Activated CD8-positive, alpha-beta T cell treated with anti-CD3 and anti-CD28 coated beads for 36 hours (primary cell): Measurements from ENCODE around the gene DLX1. TPM values are rescaled to one million over a fixed set of nuclear protein-coding genes. Genes with fewer than 3 reads are reported as not detected.

Experiments
- ATAC-seq: fragments of 200-7000 bp; cut with Tn5 transposase; one replicate; pipeline ENCODE4 v1.10.0; 2021; ENCODE audit warnings: mild to moderate bottlenecking, moderate library complexity
- CTCF ChIA-PET: fragments of 350-600 bp; sonication (Branson Sonifier 250); formaldehyde crosslinking; loops from one replicate; lab custom pipeline; 2021; ENCODE audit warnings: antibody characterized with exemption; lab: Charles Lee
- POLR2A ChIA-PET: fragments of 350-600 bp; sonication (Branson Sonifier 250); formaldehyde crosslinking; loops from one replicate; lab custom pipeline; 2021; ENCODE audit warnings: antibody characterized with exemption; lab: Charles Lee
- DNase-seq: peaks from one replicate; pipeline ENCODE4 v3.0.0-alpha.2; 2020
- H3K27ac Mint-ChIP-seq: one replicate; pipeline ENCODE4 v1.8.0; 2021; ENCODE audit warnings: mild to moderate bottlenecking, mixed read lengths
- H3K27me3 Mint-ChIP-seq: one replicate; pipeline ENCODE4 v1.8.0; 2021; ENCODE audit warnings: mixed read lengths
- H3K36me3 Mint-ChIP-seq: one replicate; pipeline ENCODE4 v1.8.0; 2021; ENCODE audit warnings: low read depth, mixed read lengths
- H3K4me1 Mint-ChIP-seq: one replicate; pipeline ENCODE4 v1.8.0; 2021; ENCODE audit warnings: low read depth, mixed read lengths
- H3K4me3 Mint-ChIP-seq: one replicate; pipeline ENCODE4 v1.8.0; 2021; ENCODE audit warnings: mild to moderate bottlenecking, moderate library complexity, mixed read lengths
- H3K9me3 Mint-ChIP-seq: one replicate; pipeline ENCODE4 v1.8.0; 2021; ENCODE audit warnings: mixed read lengths
- intact Hi-C: fragments of 100-400 bp; cut with micrococcal nuclease; formaldehyde crosslinking; loops from one replicate; pipeline ENCODE4 v1.10.0; 2022
- total RNA-seq, 2 experiments: library from RNA; stranded (reverse); gene quantifications; one replicate each; pipeline ENCODE4 v1.2.3, GENCODE V29; 2021
- TF ChIP-seq, protein P1 (sequence below): fragments of 200-600 bp; IDR thresholded peaks from one replicate; pipeline ENCODE4 v1.8.0; 2022; ENCODE audit warnings: antibody characterized with exemption, mild to moderate bottlenecking

DLX1 gene
- total RNA-seq, 2 experiments from 2014 or later = not detected

DNA sequence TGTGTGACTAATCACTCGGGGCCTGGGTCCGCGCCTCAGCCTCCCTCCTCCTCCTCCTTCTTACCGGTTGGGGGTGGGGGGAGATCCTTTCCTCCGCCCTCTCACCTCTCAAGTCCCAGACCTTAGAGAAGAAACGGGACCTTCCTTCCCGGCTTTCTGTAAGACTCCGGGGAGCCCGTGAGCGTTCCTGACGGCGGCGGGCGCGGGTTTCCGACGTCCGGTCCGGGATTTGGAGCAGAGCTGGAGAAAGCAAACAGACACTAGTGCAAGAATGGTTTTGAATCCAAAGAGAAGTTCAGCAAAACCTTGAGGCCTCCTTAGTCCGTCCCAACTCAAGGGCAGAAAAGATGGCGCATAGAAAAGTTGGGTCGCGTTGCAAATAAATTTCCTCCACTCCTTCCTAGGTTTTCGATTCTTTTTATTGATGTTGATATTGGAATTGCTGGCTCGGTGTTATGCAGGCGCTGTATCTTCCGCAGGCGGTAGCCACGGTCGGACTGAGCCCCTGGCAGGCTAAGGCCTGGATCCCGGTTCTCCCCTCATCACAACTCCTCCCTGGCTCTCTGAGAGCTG lies 2.0 kb downstream of the DLX1 start:
- Mint-ChIP-seq H3K36me3 (no peaks in the 10 kb centered on the region), H3K4me1 (peaks cover 46% of the 10 kb centered on the region), H3K27ac (no peak overlapping the region), H3K4me3 (peak overlapping the region; percentile 39), H3K9me3 (no peaks in the 10 kb centered on the region), H3K27me3 (peaks cover 89% of the 10 kb centered on the region)
- DNase-seq (no peak), ATAC-seq (no peak)
- CTCF ChIA-PET = interaction anchor here (0.8 to 4.5 kb wide), 7 partner anchors 9 to 26 kb away, joined by 3 to 43 read pairs (median 6); partner anchors contain the start of gene DLX2
- intact Hi-C loops = no loop called here
- TF ChIP-seq, protein P1, sequence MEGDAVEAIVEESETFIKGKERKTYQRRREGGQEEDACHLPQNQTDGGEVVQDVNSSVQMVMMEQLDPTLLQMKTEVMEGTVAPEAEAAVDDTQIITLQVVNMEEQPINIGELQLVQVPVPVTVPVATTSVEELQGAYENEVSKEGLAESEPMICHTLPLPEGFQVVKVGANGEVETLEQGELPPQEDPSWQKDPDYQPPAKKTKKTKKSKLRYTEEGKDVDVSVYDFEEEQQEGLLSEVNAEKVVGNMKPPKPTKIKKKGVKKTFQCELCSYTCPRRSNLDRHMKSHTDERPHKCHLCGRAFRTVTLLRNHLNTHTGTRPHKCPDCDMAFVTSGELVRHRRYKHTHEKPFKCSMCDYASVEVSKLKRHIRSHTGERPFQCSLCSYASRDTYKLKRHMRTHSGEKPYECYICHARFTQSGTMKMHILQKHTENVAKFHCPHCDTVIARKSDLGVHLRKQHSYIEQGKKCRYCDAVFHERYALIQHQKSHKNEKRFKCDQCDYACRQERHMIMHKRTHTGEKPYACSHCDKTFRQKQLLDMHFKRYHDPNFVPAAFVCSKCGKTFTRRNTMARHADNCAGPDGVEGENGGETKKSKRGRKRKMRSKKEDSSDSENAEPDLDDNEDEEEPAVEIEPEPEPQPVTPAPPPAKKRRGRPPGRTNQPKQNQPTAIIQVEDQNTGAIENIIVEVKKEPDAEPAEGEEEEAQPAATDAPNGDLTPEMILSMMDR = no peak
- POLR2A ChIA-PET = no interaction called here

DNA sequence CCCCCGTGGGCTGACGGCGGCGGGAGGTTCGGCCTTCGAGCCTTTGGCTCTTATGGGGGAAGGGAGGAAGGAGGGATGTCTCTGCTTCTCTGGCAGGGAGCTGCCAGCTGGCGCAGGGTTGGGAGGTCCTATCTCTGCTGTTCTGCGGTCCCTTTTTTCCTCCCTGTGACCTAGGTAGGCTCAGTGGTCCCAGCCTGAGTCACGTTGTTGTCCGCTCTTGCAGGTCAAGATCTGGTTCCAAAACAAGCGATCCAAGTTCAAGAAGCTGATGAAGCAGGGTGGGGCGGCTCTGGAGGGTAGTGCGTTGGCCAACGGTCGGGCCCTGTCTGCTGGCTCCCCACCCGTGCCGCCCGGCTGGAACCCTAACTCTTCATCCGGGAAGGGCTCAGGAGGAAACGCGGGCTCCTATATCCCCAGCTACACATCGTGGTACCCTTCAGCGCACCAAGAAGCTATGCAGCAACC lies 2.5 kb downstream of the DLX1 start:
- Mint-ChIP-seq H3K27me3 (peaks cover 89% of the 10 kb centered on the region), H3K9me3 (no peaks in the 10 kb centered on the region), H3K27ac (no peak overlapping the region), H3K4me1 (peaks cover 46% of the 10 kb centered on the region), H3K4me3 (peak overlapping the region; percentile 9), H3K36me3 (no peaks in the 10 kb centered on the region)
- ATAC-seq (no peak), DNase-seq (no peak)
- TF ChIP-seq, protein P1 = no peak
- intact Hi-C loops = no loop called here
- CTCF ChIA-PET = interaction anchor here (1.2 to 4.5 kb wide), 4 partner anchors 8 to 18 kb away, joined by 5 to 43 read pairs (median 8); no protein-coding TSS in a partner anchor
- POLR2A ChIA-PET = interaction anchor here (0.7 kb wide), 1 partner anchor 8 kb away, joined by 3 read pairs; no protein-coding TSS in a partner anchor

DNA sequence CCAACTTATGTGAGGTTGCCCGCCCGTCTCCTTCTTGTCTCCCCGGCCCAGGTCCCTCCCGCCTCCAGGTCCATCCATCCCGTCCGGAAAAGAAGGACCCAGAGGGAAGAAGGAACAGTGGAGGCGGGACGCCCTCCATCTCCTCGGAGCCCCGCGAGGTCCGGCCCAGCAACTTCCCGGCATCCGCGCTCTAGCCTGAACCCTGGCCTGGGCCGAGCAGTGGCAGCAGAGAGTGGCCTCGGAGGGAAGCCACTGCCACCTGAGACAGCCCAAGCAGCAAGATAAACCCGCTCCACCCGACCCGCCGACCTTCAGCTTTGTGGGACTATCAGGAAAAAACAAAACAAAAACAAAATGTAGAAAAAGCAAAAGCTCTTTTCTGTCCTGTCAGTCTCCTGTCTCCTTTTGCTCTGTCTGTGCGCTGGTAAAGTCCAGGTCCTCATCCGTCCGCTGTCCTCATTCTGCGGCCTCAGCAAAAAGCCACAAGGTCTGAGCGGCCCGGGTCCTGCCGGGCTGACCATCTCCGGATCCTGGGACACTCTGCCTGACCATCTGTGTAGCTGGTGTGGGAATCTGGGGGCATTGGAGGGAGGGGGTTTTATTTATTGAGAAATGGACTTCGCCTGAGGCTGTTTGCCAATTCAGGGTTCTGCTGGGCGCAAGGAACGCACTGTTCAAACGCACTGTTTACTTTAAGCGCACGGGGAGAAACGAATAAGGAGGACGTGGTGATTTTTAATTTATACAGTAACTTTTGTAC lies 3.1 kb downstream of the DLX1 start:
- TF ChIP-seq, protein P1 = no peak
- Mint-ChIP-seq H3K4me1 (peaks cover 49% of the 10 kb centered on the region), H3K27ac (no peak overlapping the region), H3K4me3 (no peak overlapping the region), H3K27me3 (peaks cover 89% of the 10 kb centered on the region), H3K9me3 (no peaks in the 10 kb centered on the region), H3K36me3 (no peaks in the 10 kb centered on the region)
- CTCF ChIA-PET = interaction anchor here (1.2 to 4.5 kb wide), 3 partner anchors 11 to 17 kb away, joined by 5 to 43 read pairs (median 8); no protein-coding TSS in a partner anchor
- ATAC-seq = no peak
- no peak for DNase-seq
- POLR2A ChIA-PET = interaction anchor here (0.7 kb wide), 1 partner anchor 9 kb away, joined by 3 read pairs; no protein-coding TSS in a partner anchor
- intact Hi-C loops = no loop called here

DNA sequence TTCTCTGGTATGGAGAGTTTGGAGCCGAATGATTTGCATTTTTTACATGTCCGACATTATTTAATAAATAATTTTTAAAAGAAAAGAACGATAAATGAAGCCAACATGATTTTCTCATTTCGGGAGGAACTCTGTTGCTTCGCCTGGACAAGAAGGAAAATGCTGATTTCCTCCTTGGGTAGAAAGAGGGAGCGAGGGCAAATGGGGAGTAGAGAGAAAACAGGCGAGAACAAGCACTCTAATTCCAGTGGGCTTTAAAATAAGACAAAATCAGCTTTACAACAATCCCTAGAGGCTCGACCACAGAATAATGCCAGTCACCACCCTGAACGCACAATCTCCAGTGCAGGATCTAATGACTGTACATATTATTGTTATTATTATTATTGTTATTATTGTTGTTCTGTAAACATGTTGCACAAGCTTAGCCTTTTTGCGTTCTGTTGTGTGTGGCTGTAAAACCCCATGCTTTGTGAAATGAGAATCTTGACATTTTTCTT lies 3.7 kb downstream of the DLX1 start:
- H3K27me3 Mint-ChIP-seq = peaks cover 88% of the 10 kb centered on the region
- intact Hi-C loops = no loop called here
- TF ChIP-seq, protein P1 = no peak
- no peak overlapping the region for H3K27ac Mint-ChIP-seq
- no peaks in the 10 kb centered on the region for H3K9me3 Mint-ChIP-seq
- peaks cover 46% of the 10 kb centered on the region for H3K4me1 Mint-ChIP-seq
- DNase-seq (no peak), ATAC-seq (no peak)
- H3K4me3 Mint-ChIP-seq = no peak overlapping the region
- ChIA-PET CTCF (interaction anchor here (1.2 to 4.5 kb wide), 3 partner anchors 11 to 17 kb away, joined by 5 to 43 read pairs (median 8); no protein-coding TSS in a partner anchor), POLR2A (no interaction called here)
- no peaks in the 10 kb centered on the region for H3K36me3 Mint-ChIP-seq
